HG03095 (cell line): ENCODE data around the gene LTBP2.

Experiments used
- ATAC-seq: cut with Tn5 transposase; IDR thresholded peaks from one replicate; pipeline ENCODE4 v1.9.1; 2021; ENCODE audit warnings: moderate library complexity; ENCODE audit not compliant: unreplicated experiment

LTBP2 gene

GRCh38 chr14:74510959-74511409 is 101.1 kb downstream of the LTBP2 start:
- no peak for ATAC-seq

- ATAC-seq: no peak
Observed at GRCh38 chr14:74510223-74510931, 101.7 kb downstream of the LTBP2 start.

GRCh38 chr14:74509587-74510222 is 102.3 kb downstream of the LTBP2 start:
- ATAC-seq: no peak

GRCh38 chr14:74508844-74509428 is 103.1 kb downstream of the LTBP2 start:
- no peak for ATAC-seq

- ATAC-seq: no peak
Observed at GRCh38 chr14:74508292-74508731, 103.7 kb downstream of the LTBP2 start.

- no peak for ATAC-seq
Observed at GRCh38 chr14:74507840-74508239, 104.2 kb downstream of the LTBP2 start.

- no peak for ATAC-seq
Observed at GRCh38 chr14:74507085-74507484, 105.0 kb downstream of the LTBP2 start.

GRCh38 chr14:74506411-74506851 is 105.6 kb downstream of the LTBP2 start:
- no peak for ATAC-seq

GRCh38 chr14:74505831-74506230 is 106.2 kb downstream of the LTBP2 start:
- ATAC-seq: no peak

- ATAC-seq: no peak
Observed at GRCh38 chr14:74504874-74505720, 106.9 kb downstream of the LTBP2 start.

GRCh38 chr14:74504412-74504811 is 107.6 kb downstream of the LTBP2 start:
- no peak for ATAC-seq

- no peak for ATAC-seq
Observed at GRCh38 chr14:74503938-74504335, 108.1 kb downstream of the LTBP2 start.

- ATAC-seq: no peak
Observed at GRCh38 chr14:74503291-74503937, 108.6 kb downstream of the LTBP2 start.

- no peak for ATAC-seq
Observed at GRCh38 chr14:74502236-74503019, 109.6 kb downstream of the LTBP2 start.

- ATAC-seq: no peak
Observed at GRCh38 chr14:74501691-74502090, 110.3 kb downstream of the LTBP2 start.

- no peak for ATAC-seq
Observed at GRCh38 chr14:74501135-74501614, 110.9 kb downstream of the LTBP2 start.

GRCh38 chr14:74500417-74501134 is 111.5 kb downstream of the LTBP2 start:
- ATAC-seq: no peak

- no peak for ATAC-seq
Observed at GRCh38 chr14:74495356-74495755, 116.7 kb downstream of the LTBP2 start.
